OCI-LY3 (cell line): ENCODE data around the gene GRIN2A.

Experiments
- H2AFZ ChIP-seq: fragments of 200-600, 300-600 bp; shearing (Covaris generic); 2 replicates; pipeline ENCODE4 v1.6.0; 2014; ENCODE audit warnings: antibody characterized with exemption, low read depth, low read length
- H3K27ac ChIP-seq: fragments of 200-600, 300-600 bp; sonication (generic); 2 replicates; pipeline ENCODE4 v1.5.1; 2014; ENCODE audit warnings: mild to moderate bottlenecking, low read length, moderate library complexity, mixed read lengths
- H3K27me3 ChIP-seq: fragments of 200-600, 300-600 bp; sonication (generic); 2 replicates; pipeline ENCODE4 v1.6.1; 2014; ENCODE audit warnings: low read depth, low read length, mixed read lengths
- H3K36me3 ChIP-seq: fragments of 200-600, 300-600 bp; sonication (generic); replicated peaks from 2 replicates; pipeline ENCODE3; 2014; ENCODE audit warnings: low read depth, low read length, mixed read lengths
- H3K4me1 ChIP-seq: fragments of 300-600, 200-600 bp; sonication (generic); 2 replicates; pipeline ENCODE4 v1.6.1; 2014; ENCODE audit warnings: low read length, mixed read lengths
- H3K4me2 ChIP-seq: fragments of 200-600, 300-600 bp; sonication (generic); 2 replicates; pipeline ENCODE4 v1.6.1; 2014; ENCODE audit warnings: low read length, mixed read lengths
- H3K4me3 ChIP-seq: fragments of 300-600, 200-600 bp; sonication (generic); 2 replicates; pipeline ENCODE4 v1.5.1; 2014; ENCODE audit warnings: antibody characterized with exemption, mild to moderate bottlenecking, low read length, moderate library complexity
- H3K79me2 ChIP-seq: fragments of 300-600, 200-600 bp; shearing (Covaris generic); 2 replicates; pipeline ENCODE4 v1.6.1; 2014; ENCODE audit warnings: mild to moderate bottlenecking, low read length, mixed read lengths
- H3K9ac ChIP-seq: fragments of 300-600, 200-600 bp; shearing (Covaris generic); 2 replicates; pipeline ENCODE4 v1.6.0; 2014; ENCODE audit warnings: mild to moderate bottlenecking, low read length, moderate library complexity
- H3K9me3 ChIP-seq: fragments of 200-600, 300-600 bp; shearing (Covaris generic); 2 replicates; pipeline ENCODE4 v1.6.1; 2014; ENCODE audit warnings: low read length, mixed read lengths; ENCODE audit not compliant: insufficient read depth
- H4K20me1 ChIP-seq: fragments of 200-600, 300-600 bp; sonication (generic); 2 replicates; pipeline ENCODE4 v1.6.1; 2016; ENCODE audit warnings: low read length, mixed read lengths; ENCODE audit not compliant: insufficient read depth
- EZH2phosphoT487 ChIP-seq: fragments of 200-600 bp; shearing (Covaris generic); IDR thresholded peaks from 2 replicates; pipeline ENCODE4 v1.6.1; 2018; ENCODE audit warnings: antibody characterized with exemption, mixed run types, low read depth
- TF ChIP-seq, protein P1 (sequence below): fragments of 200-600, 300-600 bp; sonication (generic); IDR thresholded peaks from 2 replicates; pipeline ENCODE4 v1.5.1; 2014; ENCODE audit warnings: antibody characterized with exemption, low read length, low read depth

GRIN2A gene

DNA sequence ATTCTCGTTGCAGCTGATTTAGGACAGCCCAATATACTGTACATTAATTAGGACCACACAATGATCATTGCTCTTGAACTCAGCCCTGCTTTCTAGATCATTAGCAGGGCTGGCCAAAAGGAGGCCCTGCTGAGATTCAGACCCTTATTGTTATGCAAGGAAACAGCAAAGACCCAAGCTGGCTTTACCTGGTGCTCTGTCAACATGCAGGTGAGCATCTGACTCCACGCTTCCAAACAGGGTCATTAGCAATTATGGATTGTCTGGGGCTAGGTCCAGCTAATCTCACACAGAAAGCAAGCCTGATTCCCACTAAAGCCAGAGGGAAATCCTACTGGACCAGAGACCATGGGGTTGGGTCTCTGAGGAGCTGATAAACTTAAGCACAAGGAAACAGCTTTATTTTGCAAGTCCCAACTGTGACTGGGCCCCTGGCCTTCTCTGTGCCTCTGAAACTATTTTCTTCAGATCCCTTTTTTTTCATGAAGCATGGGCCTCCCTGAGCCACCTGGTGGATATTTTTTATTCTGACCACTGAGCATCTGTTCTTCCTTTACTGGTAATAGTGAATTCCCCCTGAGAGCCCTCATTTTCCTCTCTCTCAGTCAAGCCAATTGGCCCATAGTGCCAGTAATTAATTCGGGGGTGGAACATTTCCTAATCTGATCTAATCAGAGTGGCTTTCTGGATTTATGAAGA is 236.1 kb downstream of the GRIN2A start:
- Histone ChIP-seq H3K9me3 (no peaks in the 10 kb centered on the region), H3K9ac (peak overlapping the region; percentile 25; the same call in 1 of the 2 replicates), H3K36me3 (no peaks in the 10 kb centered on the region), H4K20me1 (no peaks in the 10 kb centered on the region), H2AFZ (0 out of 2 replicates have a peak overlapping the region, but pooled peaks have one; percentile 16), H3K4me3 (no peak overlapping the region), H3K79me2 (no peaks in the 10 kb centered on the region), H3K4me1 (peaks cover 17% of the 10 kb centered on the region), H3K4me2 (peak overlapping the region; percentile 41), H3K27me3 (0 out of 2 replicates have a peak, but pooled peaks cover 6% of the 10 kb centered on the region), H3K27ac (peak overlapping the region; percentile 41)
- TF ChIP-seq, protein P1, sequence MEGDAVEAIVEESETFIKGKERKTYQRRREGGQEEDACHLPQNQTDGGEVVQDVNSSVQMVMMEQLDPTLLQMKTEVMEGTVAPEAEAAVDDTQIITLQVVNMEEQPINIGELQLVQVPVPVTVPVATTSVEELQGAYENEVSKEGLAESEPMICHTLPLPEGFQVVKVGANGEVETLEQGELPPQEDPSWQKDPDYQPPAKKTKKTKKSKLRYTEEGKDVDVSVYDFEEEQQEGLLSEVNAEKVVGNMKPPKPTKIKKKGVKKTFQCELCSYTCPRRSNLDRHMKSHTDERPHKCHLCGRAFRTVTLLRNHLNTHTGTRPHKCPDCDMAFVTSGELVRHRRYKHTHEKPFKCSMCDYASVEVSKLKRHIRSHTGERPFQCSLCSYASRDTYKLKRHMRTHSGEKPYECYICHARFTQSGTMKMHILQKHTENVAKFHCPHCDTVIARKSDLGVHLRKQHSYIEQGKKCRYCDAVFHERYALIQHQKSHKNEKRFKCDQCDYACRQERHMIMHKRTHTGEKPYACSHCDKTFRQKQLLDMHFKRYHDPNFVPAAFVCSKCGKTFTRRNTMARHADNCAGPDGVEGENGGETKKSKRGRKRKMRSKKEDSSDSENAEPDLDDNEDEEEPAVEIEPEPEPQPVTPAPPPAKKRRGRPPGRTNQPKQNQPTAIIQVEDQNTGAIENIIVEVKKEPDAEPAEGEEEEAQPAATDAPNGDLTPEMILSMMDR: peak; percentile 57
- no peak for TF ChIP-seq EZH2phosphoT487

DNA sequence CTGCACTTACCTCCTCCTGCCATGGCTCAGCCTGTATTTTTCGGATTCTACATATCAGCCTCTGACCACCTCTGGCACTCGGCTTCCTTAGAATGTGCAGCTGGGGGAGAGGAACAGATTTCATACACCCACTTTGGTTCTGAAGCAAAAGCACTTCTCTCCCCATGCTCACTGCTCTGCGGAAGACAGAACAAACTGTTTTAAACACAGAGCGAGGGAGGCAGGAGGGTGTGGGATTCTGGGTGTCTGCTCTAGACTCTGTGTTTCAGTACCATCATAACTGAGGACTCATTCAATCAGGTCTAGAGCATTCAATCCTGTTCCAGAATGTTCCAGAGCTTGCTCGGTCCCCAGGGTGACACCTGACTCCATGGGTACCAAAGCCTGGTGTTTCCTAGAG is 239.1 kb downstream of the GRIN2A start:
- Histone ChIP-seq H4K20me1 (no peaks in the 10 kb centered on the region), H3K79me2 (no peaks in the 10 kb centered on the region), H3K4me1 (peaks cover 27% of the 10 kb centered on the region), H3K4me3 (no peak overlapping the region), H3K36me3 (no peaks in the 10 kb centered on the region), H3K4me2 (no peak overlapping the region), H3K27ac (no peak overlapping the region), H3K27me3 (no peaks in the 10 kb centered on the region), H3K9ac (no peak overlapping the region), H3K9me3 (no peaks in the 10 kb centered on the region), H2AFZ (no peak overlapping the region)
- TF ChIP-seq, protein P1: no peak
- TF ChIP-seq EZH2phosphoT487: no peak

DNA sequence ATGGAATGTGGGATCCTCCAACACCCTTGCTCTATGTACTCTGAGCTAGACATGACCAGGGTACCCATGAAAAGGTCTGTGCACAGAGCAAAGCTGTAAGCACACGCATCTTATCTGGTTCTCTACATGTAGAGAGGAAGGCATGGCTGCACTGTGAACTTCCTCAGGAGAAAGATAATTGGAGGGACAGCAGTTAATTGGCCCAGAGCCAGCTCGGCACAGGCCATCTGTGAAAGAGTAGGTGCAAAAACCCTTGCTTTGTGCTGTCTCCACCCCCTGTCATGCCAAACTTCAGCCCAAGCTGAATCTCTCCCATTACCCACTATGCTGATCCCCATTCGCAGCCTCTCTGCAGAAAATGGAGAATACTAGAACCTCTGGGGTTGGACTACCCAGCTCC is 241.0 kb downstream of the GRIN2A start:
- H2AFZ ChIP-seq: no peak overlapping the region
- no peaks in the 10 kb centered on the region for H3K27me3 ChIP-seq
- no peak overlapping the region for H3K27ac ChIP-seq
- TF ChIP-seq, protein P1: no peak
- TF ChIP-seq EZH2phosphoT487: no peak
- H3K4me2 ChIP-seq: no peak overlapping the region
- H3K4me1 ChIP-seq: peaks cover 22% of the 10 kb centered on the region
- no peaks in the 10 kb centered on the region for H3K9me3 ChIP-seq
- H4K20me1 ChIP-seq: no peaks in the 10 kb centered on the region
- no peak overlapping the region for H3K4me3 ChIP-seq
- H3K9ac ChIP-seq: no peak overlapping the region
- no peaks in the 10 kb centered on the region for H3K36me3 ChIP-seq
- no peaks in the 10 kb centered on the region for H3K79me2 ChIP-seq

DNA sequence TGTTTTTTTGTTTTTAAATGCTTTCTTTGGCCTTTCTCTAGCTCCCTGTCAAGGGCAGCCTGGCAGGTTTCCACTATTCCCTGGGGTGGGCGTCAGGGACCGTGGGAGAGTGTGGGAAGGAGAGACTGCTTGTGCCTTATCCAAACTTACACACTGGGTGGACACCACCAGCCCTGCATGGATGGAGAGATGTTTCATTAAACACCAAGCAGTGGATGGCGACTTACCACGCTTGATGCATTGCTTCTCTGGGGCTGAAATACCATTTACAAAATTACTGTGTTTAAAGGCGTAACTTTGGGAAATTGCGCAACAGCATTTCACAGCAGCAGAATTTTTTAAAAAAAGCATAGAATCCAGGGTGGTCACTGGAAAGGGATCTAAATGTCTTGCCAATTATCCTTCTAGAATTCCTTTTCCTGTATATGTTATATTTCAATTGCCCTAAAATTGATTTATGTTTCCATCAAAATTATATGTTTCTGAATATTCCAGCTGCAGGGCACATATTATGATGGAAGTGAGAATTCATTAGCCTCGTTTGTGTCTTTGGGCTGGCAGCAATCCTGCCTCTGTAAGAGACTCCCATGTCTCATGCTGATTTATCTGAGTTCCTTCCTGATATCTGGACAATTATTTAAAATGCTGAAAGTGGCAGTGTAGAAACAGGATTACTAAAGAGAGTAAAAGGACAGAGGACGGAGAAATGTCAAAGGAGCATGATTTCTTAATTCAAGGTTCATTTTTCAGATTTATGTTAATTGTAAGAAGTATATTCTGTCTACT is 247.3 kb downstream of the GRIN2A start:
- Histone ChIP-seq H3K9ac (no peak overlapping the region), H3K4me3 (no peak overlapping the region), H3K36me3 (no peaks in the 10 kb centered on the region), H3K4me2 (no peak overlapping the region), H3K27me3 (no peaks in the 10 kb centered on the region), H3K4me1 (peaks cover 37% of the 10 kb centered on the region), H3K27ac (no peak overlapping the region), H3K79me2 (no peaks in the 10 kb centered on the region), H2AFZ (no peak overlapping the region), H3K9me3 (no peaks in the 10 kb centered on the region), H4K20me1 (no peaks in the 10 kb centered on the region)
- TF ChIP-seq, protein P1: no peak
- TF ChIP-seq EZH2phosphoT487: no peak
